Lung microvascular endothelial cell (primary cell): Measurements from ENCODE around the gene PTGDS. TPM values are rescaled to one million over a fixed set of nuclear protein-coding genes. Genes with fewer than 3 reads are reported as not detected.

ENCODE experiments used
- DNase-seq, 2 donors: peaks; one replicate each; pipeline versions ENCODE4 v3.0.0 to v3.0.0-alpha.2; 2010; ENCODE audit warnings: low read depth in 2 of 2
- total RNA-seq: library from RNA; depleted of rRNA; stranded (reverse); fragments of >200 nt; gene quantifications from 2 replicates; pipeline ENCODE4 v1.2.1, GENCODE V29; 2014

The PTGDS gene
- total RNA-seq, 1 donor from 2014 or later, result 0.79 TPM

DNA sequence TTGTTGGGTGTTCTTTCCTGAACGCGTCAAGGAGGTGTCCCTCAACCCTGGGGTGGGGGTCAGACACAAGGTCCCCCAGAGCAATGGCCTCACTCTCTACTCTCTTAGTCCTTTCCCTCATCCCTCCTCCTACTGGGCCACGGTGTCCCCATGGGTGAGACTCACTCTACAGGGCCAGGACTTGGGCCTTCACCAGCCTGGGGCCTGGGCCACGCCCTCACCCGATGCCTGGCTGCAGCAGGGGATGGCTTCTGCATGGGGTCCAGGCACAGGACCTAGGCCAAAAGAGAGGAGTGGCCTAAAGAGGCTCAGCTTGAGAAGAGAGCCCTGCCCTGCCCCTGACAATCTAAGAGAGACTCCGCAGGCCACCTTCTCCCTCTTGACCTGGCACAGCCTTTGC, 19.4 kb upstream of the PTGDS start:
- DNase-seq, result no peak

- no peak for DNase-seq
These were observed 18.8 kb upstream of the PTGDS start for GRCh38 chr9:136958473-136958872.

DNA sequence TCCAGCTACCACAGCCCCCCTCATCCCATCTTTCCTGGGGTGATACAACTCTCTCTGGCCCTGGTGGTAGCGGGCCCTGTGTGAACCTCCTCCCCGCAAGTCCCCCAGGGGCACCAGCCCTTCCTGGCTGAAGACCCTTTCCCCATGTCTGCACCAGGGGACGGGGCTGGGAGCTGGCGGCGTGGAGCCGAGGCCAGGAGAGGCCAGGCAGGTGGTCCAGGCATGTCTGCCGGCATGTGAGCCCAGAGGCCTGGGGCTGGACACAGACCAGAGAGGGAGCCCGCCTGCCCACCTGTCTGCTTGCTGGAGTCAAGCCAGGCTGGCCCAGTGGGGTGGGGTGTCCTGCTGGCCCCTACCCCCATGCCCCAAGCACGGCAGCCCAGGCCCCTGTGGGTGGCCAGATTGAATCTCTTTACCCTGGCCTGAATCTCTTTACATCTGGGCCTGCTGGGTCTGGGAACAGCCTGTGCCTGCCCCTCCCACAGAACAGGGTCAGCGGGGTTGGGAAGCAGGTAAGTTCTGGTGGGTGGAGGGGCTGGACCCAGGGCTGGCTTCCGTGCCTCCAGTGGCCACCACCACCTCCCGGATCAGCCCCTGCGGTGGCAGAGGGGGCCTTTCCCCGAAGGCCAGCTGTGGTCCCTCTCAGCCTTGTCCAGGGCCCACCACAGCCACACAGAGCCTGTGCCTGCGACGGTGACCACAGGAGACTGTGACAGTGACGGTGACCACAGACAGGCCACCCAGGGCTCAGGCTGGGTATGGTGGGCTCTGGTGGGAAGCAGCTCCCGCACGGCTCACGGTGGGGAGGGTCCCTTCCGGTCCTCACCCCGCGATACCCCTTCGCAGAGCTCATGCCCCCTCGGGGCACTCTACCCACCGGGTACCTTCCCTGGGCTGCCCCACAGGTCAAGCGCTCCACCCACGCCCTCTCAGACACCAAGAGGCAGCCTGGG, 18.1 kb upstream of the PTGDS start:
- no peak for DNase-seq

DNA sequence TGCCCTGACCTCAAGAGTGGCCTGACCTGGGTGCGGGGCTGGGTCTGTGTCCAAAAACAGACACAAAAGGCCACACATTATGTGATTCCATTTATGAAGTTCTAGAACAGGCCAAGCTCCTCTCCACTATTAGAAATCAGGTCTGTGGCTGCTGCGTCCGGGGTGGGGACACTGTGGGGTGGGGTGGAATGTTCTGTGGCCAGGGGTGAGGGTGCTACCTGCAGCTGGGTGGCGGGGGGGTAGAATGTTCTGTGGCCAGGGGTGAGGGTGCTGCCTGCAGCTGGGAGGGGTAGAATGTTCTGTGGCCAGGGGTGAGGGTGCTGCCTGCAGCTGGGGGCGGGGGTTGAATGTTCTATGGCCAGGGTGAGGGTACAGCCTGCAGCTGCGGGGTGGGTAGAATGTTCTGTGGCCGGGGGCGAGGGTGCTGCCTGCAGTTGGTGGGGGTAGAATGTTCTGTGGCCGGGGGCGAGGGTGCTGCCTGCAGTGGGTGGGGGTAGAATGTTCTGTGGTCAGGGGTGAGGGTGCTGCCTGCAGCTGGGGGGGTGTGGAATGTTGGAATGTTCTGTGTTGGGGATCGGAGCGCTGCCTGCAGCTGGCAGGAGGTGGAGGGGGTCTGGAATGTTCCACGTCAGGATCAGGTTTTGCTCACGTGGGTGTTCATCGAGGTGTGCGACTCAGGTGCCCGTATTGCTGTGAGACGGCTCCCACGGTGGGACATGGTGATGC, 16.9 kb upstream of the PTGDS start:
- no peak for DNase-seq

GRCh38 chr9:136960938-136961275, 16.4 kb upstream of the PTGDS start:
- DNase-seq, result no peak

GRCh38 chr9:136961279-136962065, 15.8 kb upstream of the PTGDS start:
- DNase-seq, result no peak

GRCh38 chr9:136962163-136962562, 15.1 kb upstream of the PTGDS start:
- no peak for DNase-seq

DNA sequence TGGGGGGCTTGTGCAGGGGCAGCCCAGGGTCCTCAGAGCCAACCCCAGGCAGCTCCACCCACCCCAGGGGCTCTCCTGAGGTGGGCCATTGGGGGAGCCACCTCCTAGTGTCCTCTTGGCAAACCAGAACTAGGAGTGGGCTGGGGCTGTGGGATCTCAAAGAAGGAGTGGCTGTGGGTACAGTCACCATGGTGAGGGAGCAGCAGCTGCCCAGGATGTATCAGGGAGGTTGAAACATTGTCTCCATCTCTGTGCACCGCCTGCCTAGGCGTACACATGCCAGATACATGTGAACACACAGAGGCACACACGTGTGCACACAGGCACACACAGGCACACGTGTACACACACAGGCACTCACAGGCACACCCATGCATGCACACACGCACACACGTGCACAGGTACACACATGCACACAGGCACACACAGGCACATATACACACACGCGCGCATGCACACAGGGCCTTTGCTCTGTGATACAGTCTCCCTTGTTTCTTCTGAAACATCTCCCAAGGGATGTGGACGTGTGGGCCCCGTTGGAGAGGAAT, 14.5 kb upstream of the PTGDS start:
- no peak for DNase-seq

GRCh38 chr9:136963341-136963740, 14.0 kb upstream of the PTGDS start:
- no peak for DNase-seq

GRCh38 chr9:136963751-136964150, 13.6 kb upstream of the PTGDS start:
- no peak for DNase-seq

DNA sequence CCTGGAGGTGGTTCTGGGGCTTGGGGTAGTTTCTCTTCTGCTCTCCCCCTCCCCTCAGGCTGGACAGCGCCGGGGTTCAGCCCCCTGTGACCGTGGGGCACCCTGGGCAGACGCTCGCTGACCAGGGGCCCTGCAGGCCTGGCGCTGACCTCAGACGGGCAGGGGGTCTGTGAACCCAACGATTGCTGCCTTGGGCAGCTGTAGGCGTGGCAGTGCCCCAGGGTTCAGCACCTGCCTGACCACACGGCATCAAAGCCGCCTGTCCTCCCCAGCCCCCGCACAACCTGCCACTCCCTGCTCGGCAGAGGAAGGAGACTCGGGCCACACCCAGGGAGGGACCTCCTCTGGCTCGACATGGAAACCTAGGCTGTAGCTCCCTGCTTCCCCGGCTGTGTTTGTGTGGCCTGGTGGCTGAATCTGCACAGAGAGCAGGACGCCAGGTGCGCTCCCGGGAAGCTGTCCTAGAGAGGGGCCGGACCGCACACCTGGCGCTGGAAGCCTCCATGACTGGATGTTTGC, 13.1 kb upstream of the PTGDS start:
- no peak for DNase-seq

- DNase-seq, result no peak
These were observed 12.4 kb upstream of the PTGDS start for GRCh38 chr9:136964833-136965422.

DNA sequence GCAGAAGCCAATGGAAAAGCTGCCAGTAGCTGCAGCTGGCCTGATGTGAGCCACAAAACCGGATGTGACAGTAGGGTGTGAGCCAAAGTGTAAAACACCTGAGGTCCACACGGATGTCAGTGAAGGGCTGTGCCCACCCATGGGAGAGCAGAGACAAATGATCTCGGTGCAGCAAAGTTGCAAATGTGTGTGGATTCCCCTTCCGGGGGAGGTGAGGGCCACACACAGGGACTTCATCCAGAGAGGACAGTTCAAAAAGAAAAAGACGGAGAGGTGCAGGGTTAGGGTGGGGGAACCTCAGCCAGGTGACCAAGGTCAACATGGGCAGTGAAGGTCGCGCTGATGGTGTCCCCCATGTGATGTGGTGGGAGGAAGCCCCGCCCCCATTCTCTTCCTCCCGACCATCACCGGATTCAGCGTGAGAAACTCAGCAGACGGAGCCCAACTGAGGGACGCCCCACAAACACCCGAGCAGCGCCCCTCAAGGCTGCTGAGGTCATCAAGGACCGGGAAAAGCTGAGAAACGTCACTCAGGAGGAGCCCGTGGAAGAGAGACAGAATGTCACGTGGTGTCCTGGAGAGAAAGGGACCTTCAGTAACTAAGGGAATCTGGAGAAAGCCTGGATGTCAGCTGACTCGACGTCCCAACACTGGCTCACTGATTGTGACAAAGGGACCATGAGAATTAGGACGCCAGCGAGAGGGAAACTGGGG, 11.4 kb upstream of the PTGDS start:
- DNase-seq, result no peak

- DNase-seq, result no peak
These were observed 8.8 kb upstream of the PTGDS start for GRCh38 chr9:136968333-136969127.

- no peak for DNase-seq
These were observed 8.2 kb upstream of the PTGDS start for GRCh38 chr9:136969150-136969549.

- no peak for DNase-seq
These were observed 7.5 kb upstream of the PTGDS start for GRCh38 chr9:136969774-136970173.

DNA sequence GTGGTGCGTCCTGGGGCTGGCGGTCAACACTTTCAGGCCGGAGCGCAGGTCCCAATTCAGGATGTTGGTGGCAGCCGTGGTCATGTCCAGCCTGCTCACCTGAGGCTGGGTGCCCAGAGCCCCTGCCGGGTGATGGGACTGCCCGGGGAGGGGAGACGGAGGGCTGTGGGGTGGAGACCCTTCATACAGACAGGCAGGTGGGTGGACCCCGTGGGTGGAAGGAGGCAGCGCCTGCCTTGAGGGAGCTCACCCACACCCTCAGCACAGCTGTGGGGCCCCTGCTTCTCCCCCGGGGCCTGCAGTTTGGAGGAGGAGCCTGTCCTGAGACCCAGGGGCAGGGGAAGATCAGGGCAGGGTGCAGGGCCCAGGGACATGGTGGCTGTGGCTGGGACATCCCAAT, 6.9 kb upstream of the PTGDS start:
- no peak for DNase-seq

DNA sequence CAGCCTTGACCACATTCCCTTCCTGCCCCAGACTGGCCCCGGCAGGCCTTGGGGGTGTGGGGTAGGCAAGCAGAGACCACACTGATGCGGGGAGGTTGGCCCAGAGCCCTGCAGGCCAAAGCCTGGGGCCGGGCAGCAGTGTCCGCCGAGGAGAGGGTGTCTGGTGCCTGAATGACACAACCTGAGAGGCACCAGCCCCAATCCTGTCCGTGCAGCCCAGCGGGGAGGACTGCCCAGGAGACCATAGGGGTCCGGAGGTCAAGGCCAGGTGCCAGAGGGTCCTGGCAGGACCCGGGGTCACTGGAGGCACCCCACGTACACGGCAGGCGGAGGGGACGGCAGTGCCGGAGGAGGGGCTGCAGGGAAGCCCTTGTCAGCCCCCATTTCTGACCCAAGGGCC, 5.6 kb upstream of the PTGDS start:
- DNase-seq, result no peak

DNA sequence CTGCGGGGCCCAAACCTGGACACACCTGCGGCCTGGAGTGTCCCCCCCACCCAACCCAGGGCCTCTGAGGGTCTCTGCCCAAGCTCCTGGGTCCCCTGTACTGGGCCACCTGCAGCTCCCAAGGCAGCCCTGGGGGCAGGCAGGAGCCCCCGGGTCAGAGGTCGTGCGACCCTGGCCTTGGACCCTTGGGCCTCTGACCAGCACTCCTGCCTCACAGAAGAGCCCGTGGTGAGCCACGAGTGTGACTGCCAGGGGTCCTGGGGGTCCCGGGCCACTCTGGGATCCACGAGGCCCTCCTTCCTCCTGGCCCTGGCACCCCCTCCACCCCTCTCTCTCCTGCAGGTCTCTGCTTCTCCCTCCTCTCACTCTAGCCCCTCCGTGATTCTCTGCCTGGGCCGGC, 5.0 kb upstream of the PTGDS start:
- DNase-seq, result no peak

GRCh38 chr9:136972743-136973142, 4.6 kb upstream of the PTGDS start:
- no peak for DNase-seq
